OCI-LY7 (cell line): ENCODE results near the gene C20orf173. TPM values are rescaled to one million over a fixed set of nuclear protein-coding genes. Genes with fewer than 3 reads are reported as not detected.

Source experiments
- BruUV-seq: library from RNA; stranded (reverse); fragments of 400-500 nt; replicated peaks from 2 replicates; lab custom pipeline; 2021; lab: Mats Ljungman, UMichigan
- CTCF ChIA-PET: fragments of 300-600 bp; sonication (Branson Sonifier 250); formaldehyde crosslinking; loops from one replicate; lab custom pipeline; 2022; ENCODE audit warnings: antibody characterized with exemption; ENCODE audit not compliant: unreplicated experiment; lab: Charles Lee
- POLR2A ChIA-PET: fragments of 300-600 bp; sonication (Branson Sonifier 250); formaldehyde crosslinking; loops from one replicate; lab custom pipeline; 2022; ENCODE audit warnings: antibody characterized with exemption; lab: Charles Lee
- DNase-seq: peaks from one replicate; pipeline ENCODE4 v3.0.0-alpha.2; 2015; ENCODE audit warnings: low spot score
- H2AFZ ChIP-seq: fragments of 200-600 bp; sonication (generic), shearing (Covaris generic); 2 replicates; pipeline ENCODE4 v1.6.1; 2014; ENCODE audit warnings: mild to moderate bottlenecking, antibody characterized with exemption, low read length, moderate library complexity
- H3K27ac ChIP-seq: fragments of 200-600 bp; sonication (generic); 2 replicates; pipeline ENCODE4 v1.5.1; 2014; ENCODE audit warnings: mixed run types, low read depth, mild to moderate bottlenecking, moderate library complexity, low read length, inconsistent platforms; ENCODE audit not compliant: poor library complexity, severe bottlenecking
- H3K36me3 ChIP-seq: fragments of 200-600 bp; sonication (generic); 2 replicates; pipeline ENCODE4 v1.6.1; 2014; ENCODE audit warnings: mild to moderate bottlenecking, antibody characterized with exemption, low read length, moderate library complexity, mixed read lengths; ENCODE audit not compliant: insufficient read depth
- H3K4me1 ChIP-seq: fragments of 200-600 bp; sonication (generic); 2 replicates; pipeline ENCODE4 v1.5.1; 2014; ENCODE audit warnings: mild to moderate bottlenecking, low read length; ENCODE audit not compliant: insufficient read depth, poor library complexity, severe bottlenecking
- H3K4me2 ChIP-seq: fragments of 200-600 bp; sonication (generic); 2 replicates; pipeline ENCODE4 v1.6.1; 2014; ENCODE audit warnings: mild to moderate bottlenecking, low read length
- H3K4me3 ChIP-seq: fragments of 200-600 bp; sonication (generic); 2 replicates; pipeline ENCODE4 v1.5.1; 2014; ENCODE audit warnings: mild to moderate bottlenecking, low read depth, low read length; ENCODE audit not compliant: poor library complexity, severe bottlenecking
- H3K79me2 ChIP-seq: fragments of 200-600 bp; sonication (generic); 2 replicates; pipeline ENCODE4 v1.6.1; 2016; ENCODE audit warnings: low read depth, mild to moderate bottlenecking, low read length, moderate library complexity, mixed read lengths; ENCODE audit not compliant: insufficient read depth
- H3K9me2 ChIP-seq: fragments of 200-600 bp; sonication (generic); 2 replicates; pipeline ENCODE4 v1.6.1; 2016; ENCODE audit warnings: mild to moderate bottlenecking, low read length, mixed read lengths; ENCODE audit not compliant: insufficient read depth
- H3K9me3 ChIP-seq: fragments of 200-600 bp; sonication (generic); 2 replicates; pipeline ENCODE4 v1.6.1; 2014; ENCODE audit warnings: mild to moderate bottlenecking, mixed run types, low read length, mixed read lengths
- H4K20me1 ChIP-seq: fragments of 200-600 bp; sonication (generic); 2 replicates; pipeline ENCODE4 v1.6.1; 2014; ENCODE audit warnings: mild to moderate bottlenecking, antibody characterized with exemption, low read length, moderate library complexity, mixed read lengths; ENCODE audit not compliant: insufficient read depth
- CTCF ChIP-seq: fragments of 200-600 bp; sonication (generic); conservative IDR thresholded peaks from 2 replicates; pipeline ENCODE4 v1.5.1; 2014; ENCODE audit warnings: mild to moderate bottlenecking, antibody characterized with exemption, low read length, moderate library complexity, mixed read lengths
- EZH2phosphoT487 ChIP-seq: fragments of 200-600 bp; sonication (generic); IDR thresholded peaks from 2 replicates; pipeline ENCODE4 v1.6.1; 2018; ENCODE audit warnings: low read depth, borderline replicate concordance, mild to moderate bottlenecking, mixed run types, antibody characterized with exemption, low read length, moderate library complexity, mixed read lengths
- intact Hi-C: fragments of 100-400 bp; cut with micrococcal nuclease; formaldehyde crosslinking; loops from one replicate; pipeline ENCODE4 v1.10.0; 2022; ENCODE audit not compliant: unreplicated experiment
- total RNA-seq, 2 experiments: library from RNA; depleted of rRNA in 1 of 2; stranded (reverse); fragments of >200 nt in 1 of 2; shearing (Covaris generic) in 1 of 2; gene quantifications; 2 replicates each; pipeline ENCODE4 v1.2.3, GENCODE V29; 2014 to 2022

C20orf173 gene
- total RNA-seq, 2 experiments from 2014 or later, result not detected

- peaks cover 2% of the 10 kb centered on the region; the same call in 1 of the 2 replicates for H3K79me2 ChIP-seq
- H3K4me1 ChIP-seq, result peaks cover 13% of the 10 kb centered on the region
- H3K9me3 ChIP-seq, result no peaks in the 10 kb centered on the region
- intact Hi-C loops, result no loop called here
- no peak overlapping the region for H3K27ac ChIP-seq
- no TSS peak for BruUV-seq
- peaks cover 92% of the 10 kb centered on the region for H3K36me3 ChIP-seq
- no peak overlapping the region for H3K4me3 ChIP-seq
- POLR2A ChIA-PET, result interaction anchor here (1.0 to 1.1 kb wide), 2 partner anchors 10 to 43 kb away, joined by 4 read pairs; no protein-coding TSS in a partner anchor
- no peak overlapping the region for H3K4me2 ChIP-seq
- no peaks in the 10 kb centered on the region for H4K20me1 ChIP-seq
- TF ChIP-seq CTCF (no peak), EZH2phosphoT487 (no peak)
- CTCF ChIA-PET, result no interaction called here
- no peak overlapping the region for H2AFZ ChIP-seq
- DNase-seq, result no peak
- no peaks in the 10 kb centered on the region for H3K9me2 ChIP-seq
Observed at GRCh38 chr20:35497320-35497719, 32.1 kb downstream of the C20orf173 start.

- intact Hi-C loops, result no loop called here
- no peak overlapping the region for H2AFZ ChIP-seq
- BruUV-seq, result no TSS peak
- H3K4me2 ChIP-seq, result no peak overlapping the region
- no peak overlapping the region for H3K27ac ChIP-seq
- no peaks in the 10 kb centered on the region for H3K9me3 ChIP-seq
- H3K79me2 ChIP-seq, result peaks cover 11% of the 10 kb centered on the region
- DNase-seq, result no peak
- H3K9me2 ChIP-seq, result no peaks in the 10 kb centered on the region
- CTCF ChIA-PET, result interaction anchor here (0.8 kb wide), 1 partner anchor 12 kb away, joined by 3 read pairs; no protein-coding TSS in a partner anchor
- peaks cover 13% of the 10 kb centered on the region for H3K4me1 ChIP-seq
- H3K4me3 ChIP-seq, result no peak overlapping the region
- POLR2A ChIA-PET, result interaction anchor here (0.6 to 1.5 kb wide), 3 partner anchors 18 to 341 kb away, joined by 3 read pairs; no protein-coding TSS in a partner anchor
- H3K36me3 ChIP-seq, result peaks cover 93% of the 10 kb centered on the region
- H4K20me1 ChIP-seq, result no peaks in the 10 kb centered on the region
- no peak for TF ChIP-seq CTCF
- no peak for TF ChIP-seq EZH2phosphoT487
Observed at GRCh38 chr20:35496481-35496880, 33.0 kb downstream of the C20orf173 start.

GRCh38 chr20:35492352-35492751 is 37.1 kb downstream of the C20orf173 start:
- Histone ChIP-seq H3K27ac (no peak overlapping the region), H3K4me1 (peaks cover 28% of the 10 kb centered on the region), H3K4me2 (peak overlapping the region; percentile 90), H2AFZ (no peak overlapping the region), H3K79me2 (peaks cover 31% of the 10 kb centered on the region), H4K20me1 (no peaks in the 10 kb centered on the region), H3K9me2 (no peaks in the 10 kb centered on the region), H3K9me3 (no peaks in the 10 kb centered on the region), H3K4me3 (peak overlapping the region; percentile 85), H3K36me3 (peaks cover 77% of the 10 kb centered on the region)
- no peak for DNase-seq
- no peak for TF ChIP-seq EZH2phosphoT487
- TF ChIP-seq CTCF, result no peak
- ChIA-PET CTCF (no interaction called here), POLR2A (interaction anchor here (0.7 to 1.1 kb wide), 3 partner anchors 9 to 71 kb away, joined by 3 to 8 read pairs (median 6); no protein-coding TSS in a partner anchor)
- intact Hi-C loops, result no loop called here
- BruUV-seq, result no TSS peak
